Measurements from ENCODE around the gene CEACAM4.

DNA sequence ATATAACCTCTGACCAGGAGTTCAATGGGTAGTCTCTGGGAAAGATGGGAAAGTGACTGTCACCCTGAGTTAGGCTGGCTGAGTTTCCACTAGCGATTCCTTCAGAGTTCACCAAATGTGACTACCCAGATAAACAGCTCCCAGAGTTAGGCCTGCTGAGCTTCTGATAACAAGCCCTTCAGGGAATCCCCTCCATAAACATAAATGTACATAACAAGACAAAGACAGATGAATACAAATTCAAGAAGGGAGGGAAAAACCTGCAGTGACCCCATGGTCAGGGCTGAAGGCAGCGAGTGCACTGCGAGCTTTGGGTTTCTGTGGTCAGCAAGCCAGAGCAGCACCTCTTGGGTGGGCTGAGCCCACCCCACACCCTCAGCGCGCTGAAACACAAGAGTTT, 25.4 kb upstream of the CEACAM4 start:
- TF ChIP-seq EZH2 (IDR thresholded peaks at IDR 0.05; ENCODE audit: borderline replicate concordance, low read depth, low read length, poor library complexity, severe bottlenecking) = no peak
- TF ChIP-seq, protein P1, sequence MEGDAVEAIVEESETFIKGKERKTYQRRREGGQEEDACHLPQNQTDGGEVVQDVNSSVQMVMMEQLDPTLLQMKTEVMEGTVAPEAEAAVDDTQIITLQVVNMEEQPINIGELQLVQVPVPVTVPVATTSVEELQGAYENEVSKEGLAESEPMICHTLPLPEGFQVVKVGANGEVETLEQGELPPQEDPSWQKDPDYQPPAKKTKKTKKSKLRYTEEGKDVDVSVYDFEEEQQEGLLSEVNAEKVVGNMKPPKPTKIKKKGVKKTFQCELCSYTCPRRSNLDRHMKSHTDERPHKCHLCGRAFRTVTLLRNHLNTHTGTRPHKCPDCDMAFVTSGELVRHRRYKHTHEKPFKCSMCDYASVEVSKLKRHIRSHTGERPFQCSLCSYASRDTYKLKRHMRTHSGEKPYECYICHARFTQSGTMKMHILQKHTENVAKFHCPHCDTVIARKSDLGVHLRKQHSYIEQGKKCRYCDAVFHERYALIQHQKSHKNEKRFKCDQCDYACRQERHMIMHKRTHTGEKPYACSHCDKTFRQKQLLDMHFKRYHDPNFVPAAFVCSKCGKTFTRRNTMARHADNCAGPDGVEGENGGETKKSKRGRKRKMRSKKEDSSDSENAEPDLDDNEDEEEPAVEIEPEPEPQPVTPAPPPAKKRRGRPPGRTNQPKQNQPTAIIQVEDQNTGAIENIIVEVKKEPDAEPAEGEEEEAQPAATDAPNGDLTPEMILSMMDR (conservative IDR thresholded peaks at IDR 0.05; ENCODE audit: low read depth, low read length) = no peak
